ENCODE data around the gene PHLDB3.

GRCh38 chr19:43538922-43539321 is 34.4 kb upstream of the PHLDB3 start:
- TF ChIP-seq, protein P1, sequence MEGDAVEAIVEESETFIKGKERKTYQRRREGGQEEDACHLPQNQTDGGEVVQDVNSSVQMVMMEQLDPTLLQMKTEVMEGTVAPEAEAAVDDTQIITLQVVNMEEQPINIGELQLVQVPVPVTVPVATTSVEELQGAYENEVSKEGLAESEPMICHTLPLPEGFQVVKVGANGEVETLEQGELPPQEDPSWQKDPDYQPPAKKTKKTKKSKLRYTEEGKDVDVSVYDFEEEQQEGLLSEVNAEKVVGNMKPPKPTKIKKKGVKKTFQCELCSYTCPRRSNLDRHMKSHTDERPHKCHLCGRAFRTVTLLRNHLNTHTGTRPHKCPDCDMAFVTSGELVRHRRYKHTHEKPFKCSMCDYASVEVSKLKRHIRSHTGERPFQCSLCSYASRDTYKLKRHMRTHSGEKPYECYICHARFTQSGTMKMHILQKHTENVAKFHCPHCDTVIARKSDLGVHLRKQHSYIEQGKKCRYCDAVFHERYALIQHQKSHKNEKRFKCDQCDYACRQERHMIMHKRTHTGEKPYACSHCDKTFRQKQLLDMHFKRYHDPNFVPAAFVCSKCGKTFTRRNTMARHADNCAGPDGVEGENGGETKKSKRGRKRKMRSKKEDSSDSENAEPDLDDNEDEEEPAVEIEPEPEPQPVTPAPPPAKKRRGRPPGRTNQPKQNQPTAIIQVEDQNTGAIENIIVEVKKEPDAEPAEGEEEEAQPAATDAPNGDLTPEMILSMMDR (IDR thresholded peaks at IDR 0.05) = no peak
- TF ChIP-seq EZH2 (IDR thresholded peaks at IDR 0.05) = no peak
- TF ChIP-seq EZH2phosphoT487 (IDR thresholded peaks at IDR 0.05) = no peak

Data from neural progenitor cell (in vitro differentiated cells).